HG03432 (cell line): ENCODE measurements around the gene RGSL1.

Experiments used
- ATAC-seq: cut with Tn5 transposase; IDR thresholded peaks from one replicate; pipeline ENCODE4 v1.9.1; 2021; ENCODE audit warnings: mild to moderate bottlenecking, moderate library complexity; ENCODE audit not compliant: unreplicated experiment

The RGSL1 gene

DNA sequence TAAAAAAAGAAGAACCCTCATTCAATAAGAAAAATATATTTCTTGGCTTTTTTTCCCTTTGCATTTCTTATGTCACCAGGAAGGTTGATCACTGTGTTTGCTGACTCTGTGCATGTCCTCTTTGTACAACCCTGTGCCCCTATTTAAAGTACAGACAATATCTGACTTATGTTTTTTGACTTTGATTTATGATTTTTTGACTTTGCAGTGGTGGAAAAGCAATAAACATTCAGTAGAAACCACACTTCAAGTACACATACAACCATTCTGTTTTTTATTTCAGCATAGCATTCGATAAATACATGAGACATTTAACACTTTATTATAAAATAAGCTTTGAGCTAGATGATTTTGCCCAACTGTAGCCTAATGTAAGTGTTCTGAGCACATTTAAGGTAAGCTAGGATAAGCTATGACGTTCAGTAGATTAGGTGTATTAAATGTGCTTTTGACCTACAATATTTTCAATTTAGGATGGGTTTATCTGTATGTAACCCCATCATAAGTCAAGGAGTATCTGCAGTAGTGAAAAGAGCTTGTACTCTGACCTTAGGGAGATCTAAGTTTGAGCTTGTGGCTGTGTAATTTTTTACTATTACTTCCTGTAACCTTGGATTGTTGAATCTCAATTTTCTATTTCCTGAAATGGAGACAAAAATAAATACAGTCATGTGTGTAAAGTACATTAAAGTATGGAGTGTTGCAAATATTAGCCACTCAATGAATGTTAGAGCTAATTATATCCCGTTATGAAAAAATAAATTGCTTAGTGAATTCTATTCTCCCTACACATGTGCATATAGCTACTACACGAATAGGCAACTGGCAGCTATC is 137.9 kb downstream of the RGSL1 start:
- ATAC-seq, result peak; percentile 9

DNA sequence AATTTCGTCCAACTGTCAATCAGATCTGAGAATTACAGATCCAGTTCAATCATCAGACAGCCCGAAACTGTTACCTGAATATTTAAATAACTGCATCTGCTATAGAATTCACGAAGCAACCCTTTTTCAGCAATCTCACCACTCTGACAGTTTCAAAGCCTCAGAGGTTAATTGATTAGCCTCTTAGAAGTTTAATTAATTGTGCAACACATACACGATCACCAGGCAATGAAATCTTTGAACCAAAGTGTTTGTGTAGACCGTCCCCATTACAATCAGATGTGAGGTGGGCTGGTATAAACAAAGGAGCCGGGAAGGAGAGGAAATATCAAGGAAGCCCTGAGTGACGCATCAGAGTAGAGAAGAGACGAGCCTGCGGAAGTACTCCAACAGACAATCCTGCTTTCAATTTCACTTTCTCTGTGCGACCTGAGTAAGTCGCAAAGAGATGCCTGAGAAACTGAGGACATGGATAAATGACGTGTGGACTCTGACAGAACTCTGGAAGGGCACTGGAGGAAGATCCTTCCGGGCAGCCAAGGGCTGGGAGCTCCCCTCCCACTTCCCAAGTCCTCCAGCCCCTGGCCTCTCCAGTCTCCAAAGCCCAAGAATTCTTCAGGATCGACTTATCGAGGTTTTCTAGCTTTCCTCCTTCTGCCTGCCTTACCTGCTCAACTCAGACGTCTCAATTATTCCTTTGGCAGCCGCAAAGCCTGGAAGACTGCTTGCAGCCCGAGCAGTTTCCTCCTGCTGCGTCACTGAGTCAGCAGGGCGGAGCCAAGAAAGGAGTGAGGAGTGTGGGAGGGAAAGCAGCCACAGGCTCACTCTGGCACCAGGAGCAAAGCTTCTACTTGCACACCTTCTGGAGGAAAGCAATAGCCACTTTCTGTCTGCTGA is 138.8 kb downstream of the RGSL1 start, which contains the start of gene RNASEL:
Gene RNASEL, minus strand, starts transcription at position 757 of the 897 bp plus-strand sequence. CDS start 2,450 bp downstream, outside the sequence.
- ATAC-seq, result peak; percentile 90

DNA sequence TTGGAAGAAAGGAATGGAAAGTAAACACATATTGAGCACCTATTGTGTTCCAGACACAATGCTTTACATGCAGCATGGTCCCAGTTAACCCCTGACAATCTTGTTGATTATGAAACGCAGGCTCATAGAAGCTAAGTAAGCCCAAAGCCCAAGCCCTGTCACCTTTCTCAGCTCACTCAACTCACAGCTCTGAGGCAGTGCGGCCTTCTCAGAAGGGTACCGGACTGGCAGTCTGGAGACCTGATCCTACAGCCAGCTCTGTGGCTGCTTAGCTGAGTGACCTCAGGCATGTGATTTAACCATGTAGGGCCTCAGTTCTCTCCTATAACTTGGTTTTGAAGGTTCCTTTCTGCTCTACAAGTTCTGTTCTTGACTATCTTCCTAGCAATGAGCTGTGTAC is 139.6 kb downstream of the RGSL1 start:
- ATAC-seq, result no peak

DNA sequence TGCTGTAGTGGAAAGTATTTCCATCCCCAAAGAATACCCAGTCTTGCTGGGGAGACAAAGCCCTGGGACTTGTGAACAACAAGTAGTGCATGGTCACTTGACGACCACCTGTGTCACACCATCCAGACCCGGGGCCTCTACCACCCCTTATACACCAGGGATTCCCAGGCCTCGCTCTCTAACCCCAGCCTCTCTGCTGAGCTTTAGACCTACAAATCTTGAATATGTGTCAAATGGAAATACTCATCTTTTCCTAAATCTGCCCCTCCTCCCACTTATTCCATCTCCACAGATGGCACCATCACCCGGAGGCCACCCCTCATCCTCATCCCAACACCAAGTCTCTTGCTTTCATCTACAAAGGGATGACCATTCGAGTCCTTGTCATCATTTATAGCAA is 140.0 kb downstream of the RGSL1 start:
- ATAC-seq, result no peak

DNA sequence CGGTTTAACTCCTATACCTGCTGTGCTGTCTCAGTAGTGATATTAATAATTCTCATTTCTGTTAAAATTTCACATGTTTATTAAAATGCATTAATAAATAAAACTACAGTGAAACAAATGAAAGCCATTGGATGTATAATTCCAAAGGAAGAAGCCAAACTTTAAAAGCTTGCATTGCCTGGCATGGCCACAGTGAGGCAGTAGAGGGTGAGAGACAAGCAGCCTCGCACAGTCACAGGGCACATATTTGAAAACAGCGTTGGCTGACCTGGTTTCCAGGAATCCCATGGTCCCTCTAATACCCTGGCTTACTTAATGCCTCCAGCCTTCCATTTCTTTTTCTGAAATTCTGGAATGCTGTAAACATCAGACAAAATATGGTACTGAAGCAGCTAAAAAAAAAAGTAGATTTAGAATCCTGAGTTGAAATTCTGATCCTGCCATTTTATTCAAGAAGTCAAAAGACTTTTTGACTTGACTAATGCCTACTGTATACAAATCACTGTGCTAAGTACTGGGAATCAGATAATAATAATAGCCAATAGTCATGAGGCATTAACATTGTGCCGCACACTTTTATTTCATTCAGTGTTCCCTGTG is 145.8 kb downstream of the RGSL1 start:
- ATAC-seq, result no peak

DNA sequence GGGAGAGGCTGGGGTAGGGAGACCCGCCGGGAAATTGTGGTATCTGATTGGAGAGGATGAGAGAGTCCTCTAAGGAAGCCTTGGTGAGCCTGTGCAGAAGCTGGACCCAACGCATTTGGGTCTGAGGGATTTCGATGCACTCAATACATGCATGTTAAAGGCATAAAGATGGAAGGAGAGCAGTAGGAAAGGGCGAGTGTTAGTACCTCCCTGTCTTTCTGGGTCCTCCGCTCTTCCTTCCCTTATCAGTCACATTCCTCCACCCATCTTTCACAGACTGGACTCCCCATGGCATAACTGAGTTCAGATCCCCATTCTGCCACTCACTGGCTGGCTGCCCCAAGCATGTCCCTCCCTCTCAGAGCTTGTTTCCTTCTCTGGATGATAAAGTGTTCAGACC is 147.0 kb downstream of the RGSL1 start:
- no peak for ATAC-seq

DNA sequence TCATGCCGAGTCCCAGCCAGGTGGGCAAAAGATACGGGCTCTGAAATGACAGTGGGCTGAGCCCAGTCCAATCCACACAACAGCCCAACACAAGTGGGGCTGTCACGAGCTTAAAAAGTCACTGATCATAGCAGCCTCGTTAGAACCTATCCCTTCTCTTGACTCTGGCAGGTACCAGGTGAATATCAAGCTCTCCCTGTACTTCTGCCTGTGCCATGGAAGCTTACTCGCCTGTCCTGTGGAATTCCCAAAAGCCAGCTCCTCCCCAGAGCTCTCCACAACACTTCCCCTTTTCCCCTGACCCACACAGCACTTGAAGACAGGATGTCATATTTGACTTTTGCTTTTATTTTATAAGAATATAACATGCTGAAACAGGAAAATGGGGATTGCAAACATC is 148.3 kb downstream of the RGSL1 start:
- no peak for ATAC-seq

DNA sequence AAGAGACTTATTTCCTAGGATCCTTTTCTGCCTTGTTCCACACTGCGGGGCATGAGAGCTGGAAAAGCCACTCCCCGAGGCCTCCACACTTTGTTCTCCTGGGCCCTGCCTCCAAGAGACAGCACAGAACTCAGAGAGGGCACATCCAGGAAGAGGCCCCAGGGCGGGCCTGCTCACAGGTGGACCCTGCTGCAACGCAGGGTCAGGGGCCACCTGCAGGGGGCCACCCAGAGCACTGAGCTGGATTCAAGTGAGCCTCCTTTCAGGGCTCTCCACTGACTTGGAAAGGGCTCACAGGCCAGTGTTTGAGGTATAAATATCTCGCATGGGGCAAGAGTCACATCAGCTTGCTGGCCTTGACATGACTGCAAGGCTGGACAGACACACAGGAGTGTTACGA is 149.4 kb downstream of the RGSL1 start:
- no peak for ATAC-seq

DNA sequence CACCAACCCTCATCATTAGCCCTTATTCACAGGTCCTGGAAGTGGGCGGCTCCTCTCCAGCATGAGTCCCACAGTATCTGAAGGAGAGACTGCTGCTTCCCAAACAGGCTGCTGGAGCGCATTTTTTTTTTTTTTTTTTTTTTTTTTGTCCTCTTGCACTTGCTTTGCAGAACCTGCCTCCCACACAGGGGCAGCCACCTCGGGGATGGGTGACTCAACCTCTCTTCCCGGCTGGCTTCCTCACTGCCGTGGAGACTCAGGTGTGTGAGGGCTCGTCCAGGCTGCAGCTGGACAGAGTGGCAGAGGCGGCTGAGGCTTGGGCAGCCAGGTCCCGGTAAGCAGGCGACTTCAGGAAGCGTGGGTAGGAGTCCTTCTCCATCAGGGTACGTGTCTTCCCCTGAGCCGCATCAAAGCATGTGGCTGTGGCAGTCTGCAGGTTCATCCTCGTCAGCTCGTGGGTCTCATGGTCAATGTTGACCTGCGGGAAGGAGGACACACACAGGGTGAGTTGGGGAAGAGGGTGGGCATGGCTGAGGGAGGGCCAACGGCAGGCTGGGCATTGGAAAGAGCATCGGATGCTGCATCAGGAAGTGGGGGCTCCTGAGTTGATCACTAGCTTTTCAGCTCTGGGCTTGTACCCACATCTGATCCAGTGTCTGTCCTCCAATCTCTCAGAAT is 150.2 kb downstream of the RGSL1 start:
- no peak for ATAC-seq

DNA sequence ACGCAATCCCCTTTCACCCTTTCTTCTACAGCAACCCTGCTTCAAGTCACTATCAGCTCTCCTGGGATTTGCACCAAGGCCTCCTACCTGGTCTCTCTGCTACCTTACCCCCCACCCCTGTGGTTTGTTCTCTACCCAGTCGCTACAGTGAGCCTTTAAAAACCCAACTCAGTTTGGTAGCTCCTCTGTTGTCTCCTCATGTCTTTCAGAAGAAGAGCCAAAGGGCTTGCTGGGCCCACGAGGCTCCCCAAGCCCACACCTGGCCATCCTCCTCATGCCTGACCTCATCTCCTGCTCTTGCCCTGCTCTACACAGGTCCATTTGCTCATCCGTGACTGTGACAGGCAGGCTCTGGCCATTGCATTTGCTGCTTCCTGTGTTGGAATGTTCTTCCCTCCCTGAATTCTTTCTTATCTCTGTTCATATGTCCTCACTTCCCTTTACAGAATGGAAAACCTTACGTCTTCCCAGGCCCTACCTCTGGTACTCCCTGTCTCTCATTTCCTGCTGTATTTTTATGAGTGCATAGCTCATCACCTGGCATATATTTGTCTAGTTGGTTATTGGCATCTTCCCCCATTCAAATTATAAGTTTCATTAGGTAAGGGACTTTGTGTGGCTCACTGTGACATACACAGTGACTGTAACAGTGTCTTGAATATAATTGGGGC is 150.9 kb downstream of the RGSL1 start:
- ATAC-seq, result no peak

DNA sequence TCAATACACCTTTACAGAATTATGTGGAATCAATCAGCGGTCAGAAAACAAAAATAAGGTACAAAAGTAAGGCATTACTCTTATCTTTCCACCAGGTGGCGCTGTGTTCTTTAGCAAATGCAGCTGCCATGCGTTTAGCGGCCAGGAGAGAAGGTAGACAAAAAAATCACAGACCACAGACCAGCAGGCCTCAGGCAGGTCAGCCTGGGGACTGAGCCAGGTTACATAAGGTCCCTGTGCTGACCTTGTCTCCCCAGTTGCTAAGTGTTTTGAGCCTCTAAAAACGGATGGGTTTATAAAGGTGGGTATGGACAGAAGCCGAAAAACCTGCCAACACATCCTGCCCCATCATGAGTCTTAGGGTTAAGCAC is 151.5 kb downstream of the RGSL1 start:
- no peak for ATAC-seq

DNA sequence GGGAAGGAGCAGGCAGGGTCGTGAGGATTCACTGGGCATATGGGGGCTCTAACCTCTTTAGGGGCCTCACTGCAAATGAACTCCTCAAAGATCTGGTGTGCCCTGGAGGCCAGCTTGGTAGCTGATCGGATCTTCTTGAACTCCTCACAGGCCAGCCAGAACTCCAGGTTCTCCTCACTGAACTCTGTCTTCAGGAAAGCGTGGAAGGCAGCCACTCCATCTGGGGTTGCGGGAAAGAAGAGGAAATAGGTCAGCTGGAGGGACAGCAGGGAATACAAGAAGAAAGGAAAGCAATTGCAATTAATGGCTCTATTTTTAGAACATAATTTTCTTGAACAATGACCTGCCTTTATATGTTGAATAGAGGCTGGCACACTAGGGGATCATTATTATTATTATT is 152.0 kb downstream of the RGSL1 start:
- no peak for ATAC-seq

DNA sequence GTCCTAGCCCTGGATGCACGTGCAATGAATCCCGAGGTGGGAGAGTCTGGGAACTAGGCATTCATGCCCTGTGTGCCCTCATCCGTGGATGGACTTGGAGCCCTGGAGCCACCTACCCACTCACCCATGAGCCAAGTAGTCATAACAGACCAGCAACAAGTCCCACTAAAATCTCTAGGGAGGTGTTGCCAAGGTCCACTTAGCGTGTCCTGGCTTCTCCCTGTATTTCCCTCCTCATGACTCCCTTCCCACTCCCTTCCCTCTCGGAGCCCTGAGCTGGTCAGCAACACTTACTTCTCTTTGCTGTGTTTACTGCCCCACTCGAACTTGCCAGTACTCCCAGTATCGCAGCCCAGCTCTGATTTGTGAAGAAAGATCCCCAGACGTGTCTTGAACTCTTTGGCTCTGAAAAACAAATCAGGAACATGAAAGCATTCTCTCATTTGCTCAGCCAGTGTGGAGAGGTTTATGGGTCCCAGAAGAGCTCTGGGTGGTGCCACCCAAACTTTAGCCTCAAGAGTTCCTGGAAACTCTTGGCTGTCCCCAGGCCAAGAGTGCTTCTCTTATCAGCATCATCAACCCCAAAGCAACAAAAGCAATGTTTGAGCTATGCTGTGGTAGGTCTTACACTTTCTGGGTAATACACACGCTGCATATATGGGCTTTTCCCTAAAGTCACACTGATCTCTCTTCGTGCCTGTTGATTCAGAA is 153.1 kb downstream of the RGSL1 start:
- no peak for ATAC-seq

DNA sequence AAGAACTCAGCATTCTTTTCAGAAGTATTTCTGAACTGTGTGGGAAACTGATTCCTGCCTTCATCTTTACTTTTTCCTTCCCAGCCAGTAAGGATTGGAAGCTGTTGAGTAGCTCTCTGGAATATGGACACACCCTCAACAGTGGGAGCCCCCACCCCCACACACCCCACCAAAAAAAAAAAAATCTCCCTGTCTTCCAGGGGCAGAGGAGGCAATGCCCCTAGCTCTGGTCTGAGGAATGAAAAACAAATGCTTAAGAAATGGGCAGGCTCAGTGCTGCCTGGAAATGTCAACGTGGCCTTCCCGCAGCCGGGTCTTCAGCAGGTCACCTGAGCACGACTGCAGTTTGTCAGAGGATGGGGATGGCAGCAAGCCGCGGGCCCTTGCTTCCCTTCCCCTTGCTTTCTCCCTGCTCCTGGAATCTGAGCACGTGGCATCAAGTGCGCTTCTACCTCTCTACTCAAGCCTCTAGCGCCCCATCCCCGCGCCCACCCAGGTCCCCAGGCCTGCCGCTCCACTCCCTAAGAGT is 153.8 kb downstream of the RGSL1 start:
- no peak for ATAC-seq

DNA sequence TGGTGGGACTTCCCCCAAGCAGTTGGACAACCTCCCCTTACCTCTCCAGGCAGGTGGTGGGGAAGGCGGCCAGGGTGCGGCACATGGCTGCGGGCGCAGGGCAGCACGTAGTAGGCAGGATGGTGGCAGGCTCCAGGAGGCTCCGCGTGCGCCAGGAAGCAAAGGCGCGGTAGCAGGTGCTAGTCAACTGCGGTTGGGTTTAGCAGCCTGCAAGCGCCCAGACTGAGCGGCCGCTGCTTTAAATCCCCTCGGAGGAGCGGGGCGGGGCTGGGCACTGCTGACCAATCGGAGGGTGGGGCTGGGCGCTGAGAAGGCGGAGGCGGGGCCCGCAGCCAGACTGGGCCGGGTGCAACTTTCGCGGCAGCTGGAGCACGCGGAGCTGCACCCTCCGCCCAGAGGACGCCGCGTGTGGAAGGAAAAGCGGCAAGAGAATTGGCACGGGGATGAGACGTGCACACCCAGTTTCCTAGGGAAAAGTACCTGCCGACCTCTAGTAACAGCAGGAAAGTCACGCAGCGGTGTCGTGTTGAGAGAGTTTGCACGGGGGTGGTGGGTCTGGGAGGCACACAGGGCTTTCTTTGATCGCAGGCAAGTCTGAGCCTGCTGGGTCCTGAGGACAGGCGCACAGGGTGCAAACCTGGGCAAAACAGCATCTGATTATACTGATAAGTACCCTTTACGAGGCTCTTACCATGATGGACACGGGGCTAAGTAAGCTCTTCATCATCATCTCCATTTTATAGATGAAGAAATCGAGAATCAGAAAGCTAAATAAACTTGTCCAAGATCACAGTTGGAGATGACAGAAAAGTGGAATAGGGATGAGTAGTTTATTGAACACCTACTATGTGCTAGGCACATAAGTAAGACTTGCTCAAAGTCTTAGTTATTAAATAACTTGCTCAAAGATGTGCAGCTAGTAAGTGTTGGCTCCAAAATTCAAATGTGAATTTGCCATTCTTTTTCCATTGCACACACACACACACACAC is 154.5 kb downstream of the RGSL1 start, which contains the start of gene RGS16:
Gene RGS16, minus strand, starts transcription at position 215 of the 990 bp plus-strand sequence. Its CDS starts 130 bp downstream, at position 85.
- peak; percentile 94 for ATAC-seq

DNA sequence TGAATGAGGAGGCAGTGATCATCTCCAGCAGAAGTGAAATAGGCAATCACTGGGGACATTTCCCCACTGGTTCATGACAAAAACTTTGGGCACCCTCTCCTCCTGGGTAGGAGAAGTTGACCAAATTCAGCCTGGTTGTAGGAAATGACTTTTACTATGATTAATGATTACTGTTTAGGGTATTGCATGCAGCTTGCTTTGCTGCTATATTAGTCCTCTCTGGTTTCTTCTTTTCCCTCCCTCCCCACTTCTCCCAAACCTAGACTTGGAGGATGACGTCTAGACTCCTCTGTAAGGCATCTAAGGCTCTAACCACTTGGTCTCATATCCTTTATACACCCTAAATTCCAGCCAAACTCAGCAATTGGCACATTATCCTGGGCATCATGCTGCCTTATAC is 157.6 kb downstream of the RGSL1 start:
- ATAC-seq, result no peak

DNA sequence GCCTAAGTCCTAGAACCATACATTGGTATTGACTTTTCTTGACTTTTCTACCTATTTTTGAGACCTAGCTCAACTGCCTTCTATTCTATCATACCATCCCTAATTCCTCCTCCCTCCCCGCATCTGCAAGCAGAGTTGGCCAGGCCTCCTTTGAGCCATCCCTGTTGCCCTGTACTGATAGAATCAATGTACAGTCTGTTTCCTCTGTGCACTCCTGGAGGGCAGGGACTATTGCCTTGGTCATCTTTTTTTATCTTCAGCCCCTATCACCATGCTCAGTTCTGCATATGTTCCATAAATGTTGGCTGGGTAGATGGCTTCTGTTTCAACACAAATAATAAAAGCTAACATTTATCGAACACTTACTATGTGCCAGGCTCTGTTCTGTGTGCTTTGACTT is 158.3 kb downstream of the RGSL1 start:
- no peak for ATAC-seq
